ENCODE measurements around the gene COIL. TPM values are rescaled to one million over a fixed set of nuclear protein-coding genes. Genes with fewer than 3 reads are reported as not detected.
A peak's percentile ranks its signal among the peaks of the same experiment; 100 is the strongest.

COIL gene
- total and polyA plus RNA-seq, 2 of the 13 experiments (the other 11 are each of a cell fraction or from before 2014, with no cell fraction given), result 8.1 to 29.4 TPM

GRCh38 chr17:56910509-56911235, 50.2 kb downstream of the COIL start:
- H3K9ac ChIP-seq (ENCODE audit: insufficient read depth, low read depth, low read length), result peak overlapping the region; percentile 37; the same call in 1 of the 2 replicates
- H3K79me2 ChIP-seq (ENCODE audit: insufficient read depth, low read length), result peaks cover 49% of the 10 kb centered on the region
- peaks cover 19 to 35% of the 10 kb centered on the region in 2 experiments for H3K36me3 ChIP-seq (replicated peaks in 1 of 2; ENCODE audit: control insufficient read depth in 1 of 2, insufficient read depth in 2 of 2, low read length in 2 of 2)
- peaks cover 46% of the 10 kb centered on the region for H3K4me1 ChIP-seq (ENCODE audit: insufficient read depth, low read length)
- intact Hi-C loops (cut with micrococcal nuclease; ENCODE audit: unreplicated experiment), result no loop called here
- in situ Hi-C loops (cut with HindIII; ENCODE audit: extremely low pct_ligation_motif_present, low pct_unique_long_range_greater_than_20kb), result no loop called here
- ChIA-PET CTCF (ENCODE audit: low intra/inter-chr PET ratio, low total read pairs) (no interaction called here), POLR2A (interaction anchor here (1.7 kb wide), 1 partner anchor 9 kb away, joined by 4 read pairs; no protein-coding TSS in a partner anchor)
- H3K27ac ChIP-seq (ENCODE audit: extremely low read length, insufficient read depth, low read length), result peak overlapping the region; percentile 52
- H2AFZ ChIP-seq (ENCODE audit: low read length), result no peak overlapping the region
- peaks cover 19% of the 10 kb centered on the region for H4K20me1 ChIP-seq (ENCODE audit: insufficient read depth, low read length)
- no peaks in the 10 kb centered on the region; a peak in 1 of 5 replicates for H3K27me3 ChIP-seq (ENCODE audit: control insufficient read depth in 1 of 2, insufficient read depth in 2 of 2, low read length in 2 of 2)
- no TSS peak for BruUV-seq (replicated peaks)
- peak overlapping the region in 2 of 3 experiments; percentile 17 to 50; a peak in 2 of 6 replicates for H3K4me3 ChIP-seq (replicated peaks in 1 of 3; ENCODE audit: insufficient read depth in 1 of 3, low read depth in 2 of 3, low read length in 3 of 3)
- no peaks in the 10 kb centered on the region for H3K9me3 ChIP-seq (ENCODE audit: low read length)
- DNase-seq (ENCODE audit: low spot score), result no peak
- H3K4me2 ChIP-seq (ENCODE audit: low read depth, low read length), result peak overlapping the region; percentile 69
- ATAC-seq, result no peak
- WGBS (ENCODE audit: low lambda C conversion rate), result 81% methylated on average over 5 of the region's 7 CpGs
- FAIRE-seq, result no peak
- TF ChIP-seq HBP1 (CRISPR knock-in tag; IDR thresholded peaks at IDR 0.05; ENCODE audit: low read depth) (0 out of 2 replicates have a peak, but pooled peaks have one; percentile 7), KMT2B (CRISPR knock-in tag; IDR thresholded peaks at IDR 0.05) (peak; percentile 2; the same call in 1 of the 2 replicates), ZNF501 (CRISPR knock-in tag; IDR thresholded peaks at IDR 0.05) (peak; percentile 20; the same call in 1 of the 2 replicates), ZBTB8A (CRISPR knock-in tag; IDR thresholded peaks at IDR 0.05; ENCODE audit: borderline replicate concordance, low read depth) (no peak), TBX2 (CRISPR knock-in tag; IDR thresholded peaks at IDR 0.05; ENCODE audit: borderline replicate concordance) (0 out of 2 replicates have a peak, but pooled peaks have one; percentile 9), HNRNPL (IDR thresholded peaks at IDR 0.05; ENCODE audit: low read depth, low read length) (0 out of 2 replicates have a peak, but pooled peaks have one; percentile 63), ZNF276 (CRISPR knock-in tag; IDR thresholded peaks at IDR 0.05; ENCODE audit: low read depth) (0 out of 2 replicates have a peak, but pooled peaks have one; percentile 14), POLR2AphosphoS2 (IDR thresholded peaks at IDR 0.05; ENCODE audit: low read depth, low read length) (no peak), FOXO4 (CRISPR knock-in tag; conservative IDR thresholded peaks at IDR 0.05) (no peak), ZFP91 (CRISPR knock-in tag; IDR thresholded peaks at IDR 0.05; ENCODE audit: borderline replicate concordance) (peak; percentile 58; the same call in 1 of the 2 replicates), ZMYM3 (CRISPR knock-in tag; IDR thresholded peaks at IDR 0.05) (0 out of 2 replicates have a peak, but pooled peaks have one; percentile 12), ZBTB38 (CRISPR knock-in tag; IDR thresholded peaks at IDR 0.05) (peak; percentile 2; the same call in 1 of the 2 replicates), GRHL1 (CRISPR knock-in tag; conservative IDR thresholded peaks at IDR 0.05) (no peak), ZNF605 (CRISPR knock-in tag; IDR thresholded peaks at IDR 0.05) (peak; percentile 0; the same call in 1 of the 2 replicates)
